OCI-LY3 (cell line): Measurements from ENCODE around the gene CD38.

Experiments
- CTCF ChIP-seq: fragments of 200-600, 300-600 bp; sonication (generic); IDR thresholded peaks from 2 replicates; pipeline ENCODE4 v1.5.1; 2014; ENCODE audit warnings: antibody characterized with exemption, low read length, low read depth
- EZH2phosphoT487 ChIP-seq: fragments of 200-600 bp; shearing (Covaris generic); IDR thresholded peaks from 2 replicates; pipeline ENCODE4 v1.6.1; 2018; ENCODE audit warnings: antibody characterized with exemption, mixed run types, low read depth

GRCh38 chr4:15740764-15741404, 37.2 kb upstream of the CD38 start:
- no peak for TF ChIP-seq CTCF
- TF ChIP-seq EZH2phosphoT487 = no peak
